ENCODE data around the gene GABRR3. TPM values are rescaled to one million over a fixed set of nuclear protein-coding genes. Genes with fewer than 3 reads are reported as not detected.

Gene GABRR3
- total and polyA plus RNA-seq, 2 experiments from 2014 or later = not detected

DNA sequence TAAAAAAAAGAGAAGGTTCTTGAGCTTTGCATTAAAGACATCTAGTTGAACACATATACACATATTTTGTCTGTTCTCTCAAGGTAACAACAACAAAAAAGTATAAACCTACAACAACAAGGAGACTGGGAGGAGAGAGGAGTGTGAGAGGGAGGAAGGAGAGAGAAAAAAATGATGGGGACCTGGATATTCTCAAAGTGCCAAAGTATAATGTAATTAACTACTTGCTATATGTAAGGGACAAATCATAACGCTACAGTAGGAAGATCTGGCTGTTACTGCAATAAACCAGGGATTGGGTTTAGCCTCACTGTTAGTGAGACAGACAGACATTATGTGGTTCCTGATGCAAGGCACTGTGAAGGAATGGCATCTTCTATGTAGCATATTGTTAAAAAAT lies 14.2 kb upstream of the GABRR3 start:
- no peak for DNase-seq (ENCODE audit: low spot score)
- TF ChIP-seq NANOG (IDR thresholded peaks at IDR 0.05; ENCODE audit: borderline replicate concordance) (no peak), ZNF462 (CRISPR knock-in tag; IDR thresholded peaks at IDR 0.05) (no peak), ZNF114 (CRISPR knock-in tag; IDR thresholded peaks at IDR 0.05) (no peak), POLR2AphosphoS5 (IDR thresholded peaks at IDR 0.05; ENCODE audit: low read depth) (no peak)
- H3K79me2 ChIP-seq (replicated peaks; ENCODE audit: insufficient read depth) = no peaks in the 10 kb centered on the region
- no peaks in the 10 kb centered on the region for H3F3A ChIP-seq (replicated peaks; ENCODE audit: low read depth)
- H3K4me1 ChIP-seq (ENCODE audit: insufficient read depth) = no peaks in the 10 kb centered on the region
- no peak overlapping the region for H3K27ac ChIP-seq (ENCODE audit: low read depth)
- no peaks in the 10 kb centered on the region for H4K20me1 ChIP-seq (replicated peaks; ENCODE audit: insufficient read depth)
- H3K27me3 Mint-ChIP-seq (ENCODE audit: insufficient read depth, low read depth, poor library complexity) = no peaks in the 10 kb centered on the region
- H3K4me1 Mint-ChIP-seq = no peaks in the 10 kb centered on the region
- no peak overlapping the region for H3K27ac Mint-ChIP-seq
- H3K36me3 ChIP-seq (ENCODE audit: insufficient read depth) = no peaks in the 10 kb centered on the region
- H3K36me3 Mint-ChIP-seq (ENCODE audit: low read depth) = no peaks in the 10 kb centered on the region
- H3K4me3 ChIP-seq = no peak overlapping the region
- H2AFZ ChIP-seq = no peak overlapping the region
- no peak overlapping the region for H3K4me2 ChIP-seq
- no peaks in the 10 kb centered on the region for H3K9me2 ChIP-seq (ENCODE audit: insufficient read depth)
- H3K4me3 Mint-ChIP-seq = no peak overlapping the region
- no peaks in the 10 kb centered on the region for H3K9me3 Mint-ChIP-seq
- no peaks in the 10 kb centered on the region for H3K27me3 ChIP-seq (ENCODE audit: insufficient read depth)
- no peak for ATAC-seq

DNA sequence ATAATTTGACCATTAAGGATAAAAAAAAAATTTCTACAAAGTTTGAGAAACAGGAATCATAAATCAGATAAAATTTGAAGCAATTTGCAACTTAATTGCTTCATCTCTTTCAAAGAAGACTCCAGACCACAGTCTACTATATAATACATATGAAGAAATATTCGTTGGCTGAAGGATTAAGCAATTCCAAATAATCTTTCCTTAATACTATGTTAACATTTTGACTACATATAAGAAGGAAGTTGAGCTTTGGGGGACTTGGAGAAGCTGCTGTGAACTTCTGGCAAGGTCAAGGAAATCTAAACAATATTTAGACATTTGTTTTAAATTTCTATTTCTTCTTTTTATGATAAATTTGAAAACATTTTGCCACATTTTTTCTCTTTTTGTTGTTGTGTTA lies 13.5 kb upstream of the GABRR3 start:
- Mint-ChIP-seq H3K4me3 (no peak overlapping the region), H3K9me3 (no peaks in the 10 kb centered on the region), H3K27me3 (ENCODE audit: insufficient read depth, low read depth, poor library complexity) (no peaks in the 10 kb centered on the region), H3K4me1 (no peaks in the 10 kb centered on the region), H3K27ac (no peak overlapping the region), H3K36me3 (ENCODE audit: low read depth) (no peaks in the 10 kb centered on the region)
- no peaks in the 10 kb centered on the region for H4K20me1 ChIP-seq (replicated peaks; ENCODE audit: insufficient read depth)
- H3K36me3 ChIP-seq (ENCODE audit: insufficient read depth) = no peaks in the 10 kb centered on the region
- no peaks in the 10 kb centered on the region for H3F3A ChIP-seq (replicated peaks; ENCODE audit: low read depth)
- DNase-seq (ENCODE audit: low spot score) = no peak
- H3K4me3 ChIP-seq = no peak overlapping the region
- ATAC-seq = no peak
- no peak for TF ChIP-seq JUNB (IDR thresholded peaks at IDR 0.05; ENCODE audit: unreplicated experiment)
- TF ChIP-seq NANOG (IDR thresholded peaks at IDR 0.05; ENCODE audit: borderline replicate concordance) = no peak
- TF ChIP-seq STAT1 (IDR thresholded peaks at IDR 0.05; ENCODE audit: unreplicated experiment) = no peak
- TF ChIP-seq POLR2AphosphoS5 (IDR thresholded peaks at IDR 0.05; ENCODE audit: low read depth) = no peak
- no peak for TF ChIP-seq CREB1 (CRISPR knock-in tag; IDR thresholded peaks at IDR 0.05; ENCODE audit: low read depth)
- no peak for TF ChIP-seq EZH2 (IDR thresholded peaks at IDR 0.05; ENCODE audit: low read depth, unreplicated experiment)
- no peak for TF ChIP-seq EZH2phosphoT487 (IDR thresholded peaks at IDR 0.05; ENCODE audit: unreplicated experiment)
- no peak for TF ChIP-seq ETS1 (IDR thresholded peaks at IDR 0.05)
- no peak for TF ChIP-seq ZNF331 (CRISPR knock-in tag; IDR thresholded peaks at IDR 0.05; ENCODE audit: low read depth)
- no peak overlapping the region for H3K4me2 ChIP-seq
- no peaks in the 10 kb centered on the region for H3K4me1 ChIP-seq (ENCODE audit: insufficient read depth)
- no peak overlapping the region for H2AFZ ChIP-seq
- H3K79me2 ChIP-seq (replicated peaks; ENCODE audit: insufficient read depth) = no peaks in the 10 kb centered on the region
- no peak overlapping the region for H3K27ac ChIP-seq (ENCODE audit: low read depth)
- H3K27me3 ChIP-seq (ENCODE audit: insufficient read depth) = no peaks in the 10 kb centered on the region
- H3K9me2 ChIP-seq (ENCODE audit: insufficient read depth) = no peaks in the 10 kb centered on the region

Measured in GM23338 (cell line).